HepG2 (cell line): Measurements from ENCODE around the gene SLC13A5. TPM values are rescaled to one million over a fixed set of nuclear protein-coding genes. Genes with fewer than 3 reads are reported as not detected.

Source experiments
- ATAC-seq: fragments of 200-7000 bp; cut with Tn5 transposase; 3 replicates; pipeline ENCODE4 v1.9.1; 2020; ENCODE audit warnings: mild to moderate bottlenecking, moderate library complexity
- BruUV-seq: library from RNA; stranded (reverse); fragments of 400-500 nt; replicated peaks from 2 replicates; lab custom pipeline; 2021; lab: Mats Ljungman, UMichigan
- CTCF ChIA-PET: fragments of 300-600 bp; formaldehyde crosslinking; extraction: SDS; loops from one replicate; lab custom pipeline; 2021; ENCODE audit warnings: low total read pairs, inconsistent platforms, low intra/inter-chr PET ratio; lab: Yijun Ruan, JAX
- POLR2A ChIA-PET: fragments of 350-600 bp; sonication (Branson Sonifier 250); formaldehyde crosslinking; loops from one replicate; lab custom pipeline; 2020; ENCODE audit warnings: antibody characterized with exemption, inconsistent platforms; lab: Yijun Ruan, JAX
- DNase-seq: peaks from one replicate; pipeline ENCODE4 v3.0.0-alpha.2; 2015; ENCODE audit warnings: low spot score
- FAIRE-seq: peaks from 3 replicates; lab custom pipeline; 2011; peaks lifted over from hg19 to GRCh38; lab: Jason Lieb, UNC
- H2AFZ ChIP-seq: one replicate; pipeline ENCODE4 v1.6.1; 2011; ENCODE audit warnings: low read length, inconsistent platforms
- H3K27ac ChIP-seq: fragments of 300-600 bp; 3 replicates; pipeline ENCODE4 v1.8.0; 2011; ENCODE audit warnings: mixed run types, mild to moderate bottlenecking, mixed read lengths, low read length, inconsistent platforms; ENCODE audit not compliant: insufficient read depth; ENCODE audit errors: extremely low read length
- H3K27me3 ChIP-seq, 2 experiments: fragments of 200-600 bp in 1 of 2; 2 replicates in 1 of 2; 3 replicates in 1 of 2; pipeline versions ENCODE4 v1.6.0 to v1.8.0; 2011; ENCODE audit warnings: low read length in 2 of 2, mild to moderate bottlenecking in 2 of 2, moderate library complexity in 2 of 2, inconsistent platforms in 1 of 2; ENCODE audit not compliant: insufficient read depth in 2 of 2, control insufficient read depth in 1 of 2
- H3K36me3 ChIP-seq, 2 experiments: fragments of 200-600 bp in 1 of 2; replicated peaks in 1 of 2; 2 replicates in 1 of 2; 3 replicates in 1 of 2; pipeline versions ENCODE4 v1.5.1 to v1.8.0; 2011; ENCODE audit warnings: low read length in 2 of 2, inconsistent platforms in 1 of 2; ENCODE audit not compliant: insufficient read depth in 2 of 2, control insufficient read depth in 1 of 2
- H3K4me1 ChIP-seq: 2 replicates; pipeline ENCODE4 v1.5.1; 2012; ENCODE audit warnings: low read length, inconsistent platforms; ENCODE audit not compliant: insufficient read depth
- H3K4me2 ChIP-seq: 2 replicates; pipeline ENCODE4 v1.6.0; 2011; ENCODE audit warnings: low read depth, low read length, inconsistent platforms
- H3K4me3 ChIP-seq, 3 experiments: fragments of 200-600 bp in 1 of 3; sonication (generic), shearing (Covaris generic) in 1 of 3; replicated peaks in 1 of 3; 2 replicates each; pipeline ENCODE4 v1.5.1; 2011 to 2016; ENCODE audit warnings: low read length in 3 of 3, inconsistent platforms in 2 of 3, low read depth in 2 of 3, mild to moderate bottlenecking in 2 of 3, control low read depth in 1 of 3, mixed read lengths in 1 of 3; ENCODE audit not compliant: insufficient read depth in 1 of 3
- H3K79me2 ChIP-seq: one replicate; pipeline ENCODE4 v1.6.1; 2011; ENCODE audit warnings: low read length, inconsistent platforms; ENCODE audit not compliant: insufficient read depth
- H3K9ac ChIP-seq: 2 replicates; pipeline ENCODE4 v1.6.0; 2011; ENCODE audit warnings: mild to moderate bottlenecking, low read depth, low read length, inconsistent platforms; ENCODE audit not compliant: insufficient read depth
- H3K9me3 ChIP-seq: 2 replicates; pipeline ENCODE4 v1.5.1; 2012; ENCODE audit warnings: mild to moderate bottlenecking, low read length
- H4K20me1 ChIP-seq: 2 replicates; pipeline ENCODE4 v1.6.0; 2011; ENCODE audit warnings: inconsistent platforms, mild to moderate bottlenecking, low read length, moderate library complexity; ENCODE audit not compliant: insufficient read depth
- BORCS8-MEF2B ChIP-seq: sonication (generic); formaldehyde crosslinking; IDR thresholded peaks from 2 replicates; pipeline ENCODE4 v1.8.0; 2022; ENCODE audit warnings: mild to moderate bottlenecking, missing genetic modification reagents
- CBX1 ChIP-seq: IDR thresholded peaks from one replicate; pipeline ENCODE4 v1.6.1; 2016; ENCODE audit warnings: antibody characterized with exemption, low read depth
- ELF3 ChIP-seq: IDR thresholded peaks from 2 replicates; pipeline ENCODE4 v1.6.1; 2016; ENCODE audit warnings: missing genetic modification reagents, missing compliant biosample characterization
- HOXA7 ChIP-seq: sonication (generic); formaldehyde crosslinking; IDR thresholded peaks from 2 replicates; pipeline ENCODE4 v1.8.1; 2022; ENCODE audit warnings: mild to moderate bottlenecking, missing genetic modification reagents, moderate library complexity
- ISX ChIP-seq: sonication (generic); formaldehyde crosslinking; conservative IDR thresholded peaks from 2 replicates; pipeline ENCODE4 v1.5.0; 2020; ENCODE audit warnings: missing genetic modification reagents
- KLF13 ChIP-seq: sonication (generic); formaldehyde crosslinking; IDR thresholded peaks from 2 replicates; pipeline ENCODE4 v1.4.0; 2020; ENCODE audit warnings: mild to moderate bottlenecking, missing genetic modification reagents
- NCOA2 ChIP-seq: sonication (generic); formaldehyde crosslinking; IDR thresholded peaks from 2 replicates; pipeline ENCODE4 v1.8.0; 2022; ENCODE audit warnings: inconsistent platforms
- NKX3-1 ChIP-seq: sonication (generic); formaldehyde crosslinking; IDR thresholded peaks from 2 replicates; pipeline ENCODE4 v1.5.0; 2020; ENCODE audit warnings: missing genetic modification reagents
- REXO4 ChIP-seq: sonication (generic); formaldehyde crosslinking; IDR thresholded peaks from 2 replicates; pipeline ENCODE4 v1.8.0; 2022; ENCODE audit warnings: missing genetic modification reagents, mild to moderate bottlenecking, borderline replicate concordance
- SETDB1 ChIP-seq: sonication (generic); formaldehyde crosslinking; IDR thresholded peaks from 2 replicates; pipeline ENCODE4 v1.5.1; 2020; ENCODE audit warnings: missing genetic modification reagents, mild to moderate bottlenecking, borderline replicate concordance
- TBP ChIP-seq: sonication (generic); formaldehyde crosslinking; IDR thresholded peaks from 2 replicates; pipeline ENCODE4 v1.5.0; 2020; ENCODE audit warnings: missing genetic modification reagents
- ZBTB21 ChIP-seq: sonication (generic); formaldehyde crosslinking; IDR thresholded peaks from 2 replicates; pipeline ENCODE4 v1.4.0; 2020; ENCODE audit warnings: missing genetic modification reagents
- ZBTB38 ChIP-seq: sonication (generic); formaldehyde crosslinking; IDR thresholded peaks from 2 replicates; pipeline ENCODE4 v1.5.1; 2020; ENCODE audit warnings: mild to moderate bottlenecking, missing genetic modification reagents
- ZFP62 ChIP-seq: sonication (generic); formaldehyde crosslinking; IDR thresholded peaks from 2 replicates; pipeline ENCODE4 v1.4.0; 2020; ENCODE audit warnings: missing genetic modification reagents
- ZNF280D ChIP-seq: sonication (generic); formaldehyde crosslinking; IDR thresholded peaks from 2 replicates; pipeline ENCODE4 v1.5.1; 2020; ENCODE audit warnings: mild to moderate bottlenecking, missing genetic modification reagents
- ZNF615 ChIP-seq: sonication (generic); formaldehyde crosslinking; IDR thresholded peaks from 2 replicates; pipeline ENCODE4 v1.5.0; 2020; ENCODE audit warnings: mild to moderate bottlenecking, missing genetic modification reagents, borderline replicate concordance
- ZNF616 ChIP-seq: sonication (generic); formaldehyde crosslinking; IDR thresholded peaks from 2 replicates; pipeline ENCODE4 v1.5.0; 2020; ENCODE audit warnings: low read depth, mild to moderate bottlenecking, missing genetic modification reagents
- ZNF660 ChIP-seq: sonication (generic); formaldehyde crosslinking; IDR thresholded peaks from 2 replicates; pipeline ENCODE4 v1.5.1; 2020; ENCODE audit warnings: mild to moderate bottlenecking, low read depth, missing genetic modification reagents, borderline replicate concordance
- ZNF83 ChIP-seq: sonication (generic); formaldehyde crosslinking; IDR thresholded peaks from 2 replicates; pipeline ENCODE4 v1.4.0; 2020; ENCODE audit warnings: missing genetic modification reagents, mild to moderate bottlenecking, borderline replicate concordance
- ZNF839 ChIP-seq: sonication (generic); formaldehyde crosslinking; IDR thresholded peaks from 2 replicates; pipeline ENCODE4 v1.4.0; 2020; ENCODE audit warnings: missing genetic modification reagents, mild to moderate bottlenecking, borderline replicate concordance
- ZSCAN25 ChIP-seq: sonication (generic); formaldehyde crosslinking; IDR thresholded peaks from 2 replicates; pipeline ENCODE4 v1.8.0; 2022; ENCODE audit warnings: mild to moderate bottlenecking, missing genetic modification reagents
- WGBS: methylation state at CpG from one replicate; pipeline ENCODE4 v1.1.6; 2017; ENCODE audit warnings: low lambda C conversion rate; 5-methylcytosine and 5-hydroxymethylcytosine counted together
- in situ Hi-C: cut with HindIII; loops from 2 replicates; pipeline ENCODE4 v1.10.0; 2017; ENCODE audit warnings: low pct_unique_long_range_greater_than_20kb; ENCODE audit not compliant: extremely low pct_ligation_motif_present
- intact Hi-C: fragments of 100-400 bp; cut with micrococcal nuclease; formaldehyde crosslinking; loops from one replicate; pipeline ENCODE4 v1.10.0; 2022; ENCODE audit not compliant: unreplicated experiment
- polyA plus RNA-seq, 8 experiments: library from polyadenylated mRNA; depleted of rRNA in 3 of 8; stranded (reverse) in 7 of 8; unstranded in 1 of 8; fragments of >200 nt; fragmentation: Illumina TruSeq in 4 of 8; extraction: Trizol in 4 of 8; gene quantifications; 2 replicates each; pipeline versions ENCODE4 v1.2.1 to v1.2.3, GENCODE V29; 2011 to 2016; ENCODE audit warnings: low read depth in 4 of 8, missing spikeins in 1 of 8, mixed read lengths in 1 of 8; ENCODE audit not compliant: insufficient read depth in 1 of 8
- total RNA-seq, 5 experiments: library from RNA; depleted of rRNA; stranded (reverse); fragments of >200 nt; fragmentation: Illumina TruSeq; extraction: Trizol; gene quantifications; 2 replicates each; pipeline ENCODE4 v1.2.3, GENCODE V29; 2016; ENCODE audit warnings: low read depth in 1 of 5
- TF ChIP-seq, protein P1 (sequence below): sonication (generic); formaldehyde crosslinking; IDR thresholded peaks from 2 replicates; pipeline ENCODE4 v1.4.0; 2020; ENCODE audit warnings: mild to moderate bottlenecking, missing genetic modification reagents

SLC13A5 gene
- total and polyA plus RNA-seq, 2 of the 13 experiments (the other 11 are each of a cell fraction or from before 2014, with no cell fraction given): 42.8 to 310 TPM

DNA sequence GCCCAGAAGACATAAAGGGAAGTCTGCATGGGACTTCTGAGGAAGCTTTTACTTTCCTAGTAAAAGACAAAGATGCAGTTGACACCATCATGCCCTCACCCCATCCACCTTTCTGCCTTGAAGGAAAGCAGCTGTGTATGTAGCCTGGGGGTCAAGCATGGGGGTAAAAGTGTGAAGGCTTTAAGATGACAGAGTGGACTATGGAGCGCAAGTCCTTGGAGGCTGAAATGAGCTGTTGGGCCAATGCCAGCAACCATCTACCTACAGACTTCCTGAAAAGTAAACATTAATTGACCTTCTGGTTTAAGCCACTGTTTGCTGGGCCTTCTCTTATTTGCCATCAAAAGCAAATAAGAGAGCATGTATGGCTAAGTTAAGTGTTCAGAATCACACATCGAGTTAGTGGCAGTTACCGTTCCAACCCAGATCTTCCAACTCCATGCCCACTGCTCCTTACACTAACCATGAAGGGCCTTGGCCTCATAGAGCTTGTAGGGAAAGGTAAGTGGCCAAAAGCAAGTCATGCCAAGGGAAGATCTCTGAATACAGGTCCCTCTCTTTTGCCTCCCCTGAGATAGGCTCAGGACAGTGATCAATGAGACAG is 30.0 kb downstream of the SLC13A5 start:
- no TSS peak for BruUV-seq
- CTCF ChIA-PET: interaction anchor here (0.7 kb wide), 1 partner anchor 31 kb away, joined by 3 read pairs; no protein-coding TSS in a partner anchor
- H3K4me2 ChIP-seq: peak overlapping the region; percentile 66
- in situ Hi-C loops: no loop called here
- 0 out of 5 replicates have a peak, but pooled peaks cover 0 to 8% of the 10 kb centered on the region in 2 experiments for H3K36me3 ChIP-seq
- 0% methylated on average over 3 of the region's 3 CpGs for WGBS
- POLR2A ChIA-PET: interaction anchor here (0.9 to 7.7 kb wide), 9 partner anchors 9 to 170 kb away, joined by 3 to 265 read pairs (median 4); partner anchors contain the start of gene SLC13A5
- H3K4me3 ChIP-seq: peak overlapping the region in 1 of 3 experiments; percentile 10; a peak in 1 of 6 replicates
- H3K9ac ChIP-seq: no peak overlapping the region
- no peaks in the 10 kb centered on the region for H3K79me2 ChIP-seq
- H3K4me1 ChIP-seq: peaks cover 80% of the 10 kb centered on the region
- H3K9me3 ChIP-seq: no peaks in the 10 kb centered on the region
- H3K27ac ChIP-seq: peak overlapping the region; percentile 58
- H2AFZ ChIP-seq: no peak overlapping the region
- FAIRE-seq (peak; percentile 91), ATAC-seq (peak; percentile 40), DNase-seq (peak; percentile 85)
- no peaks in the 10 kb centered on the region for H4K20me1 ChIP-seq
- intact Hi-C loops: loop anchor here (2.0 kb wide), 2 partner anchors 16 to 18 kb away; no protein-coding TSS in a partner anchor
- no peaks in the 10 kb centered on the region for H3K27me3 ChIP-seq
- TF ChIP-seq BORCS8-MEF2B (CRISPR knock-in tag): 0 out of 2 replicates have a peak, but pooled peaks have one; percentile 18
- peak; percentile 66; the same call in 1 of the 2 replicates for TF ChIP-seq NKX3-1 (CRISPR knock-in tag)
- no peak for TF ChIP-seq TBP (CRISPR knock-in tag)
- TF ChIP-seq ISX: no peak
- no peak for TF ChIP-seq ZNF839 (CRISPR knock-in tag)
- no peak for TF ChIP-seq ZBTB21 (CRISPR knock-in tag)
- no peak for TF ChIP-seq REXO4 (CRISPR knock-in tag)
- TF ChIP-seq NCOA2 (CRISPR knock-in tag): peak; percentile 76
- TF ChIP-seq ZNF660 (CRISPR knock-in tag): no peak
- TF ChIP-seq ZNF616 (CRISPR knock-in tag): no peak
- no peak for TF ChIP-seq SETDB1 (CRISPR knock-in tag)
- TF ChIP-seq CBX1: no peak
- no peak for TF ChIP-seq ZSCAN25 (CRISPR knock-in tag)
- no peak for TF ChIP-seq ELF3
- TF ChIP-seq ZNF615 (CRISPR knock-in tag): no peak
- no peak for TF ChIP-seq HOXA7
- TF ChIP-seq ZBTB38 (CRISPR knock-in tag): no peak
- no peak for TF ChIP-seq ZFP62 (CRISPR knock-in tag)
- 0 out of 2 replicates have a peak, but pooled peaks have one; percentile 45 for TF ChIP-seq ZNF280D (CRISPR knock-in tag)
- TF ChIP-seq ZNF83 (CRISPR knock-in tag): no peak; the same call in 1 of the 2 replicates
- TF ChIP-seq, protein P1, sequence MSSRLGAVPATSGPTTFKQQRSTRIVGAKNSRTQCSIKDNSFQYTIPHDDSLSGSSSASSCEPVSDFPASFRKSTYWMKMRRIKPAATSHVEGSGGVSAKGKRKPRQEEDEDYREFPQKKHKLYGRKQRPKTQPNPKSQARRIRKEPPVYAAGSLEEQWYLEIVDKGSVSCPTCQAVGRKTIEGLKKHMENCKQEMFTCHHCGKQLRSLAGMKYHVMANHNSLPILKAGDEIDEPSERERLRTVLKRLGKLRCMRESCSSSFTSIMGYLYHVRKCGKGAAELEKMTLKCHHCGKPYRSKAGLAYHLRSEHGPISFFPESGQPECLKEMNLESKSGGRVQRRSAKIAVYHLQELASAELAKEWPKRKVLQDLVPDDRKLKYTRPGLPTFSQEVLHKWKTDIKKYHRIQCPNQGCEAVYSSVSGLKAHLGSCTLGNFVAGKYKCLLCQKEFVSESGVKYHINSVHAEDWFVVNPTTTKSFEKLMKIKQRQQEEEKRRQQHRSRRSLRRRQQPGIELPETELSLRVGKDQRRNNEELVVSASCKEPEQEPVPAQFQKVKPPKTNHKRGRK (CRISPR knock-in tag): no peak
- TF ChIP-seq KLF13 (CRISPR knock-in tag): no peak
